Measurements from ENCODE around the gene AMDHD2. TPM values are rescaled to one million over a fixed set of nuclear protein-coding genes. Genes with fewer than 3 reads are reported as not detected.

The AMDHD2 gene
- total RNA-seq, 4 donors from 2014 or later, result 30.2 to 115 (median 52.4) TPM

DNA sequence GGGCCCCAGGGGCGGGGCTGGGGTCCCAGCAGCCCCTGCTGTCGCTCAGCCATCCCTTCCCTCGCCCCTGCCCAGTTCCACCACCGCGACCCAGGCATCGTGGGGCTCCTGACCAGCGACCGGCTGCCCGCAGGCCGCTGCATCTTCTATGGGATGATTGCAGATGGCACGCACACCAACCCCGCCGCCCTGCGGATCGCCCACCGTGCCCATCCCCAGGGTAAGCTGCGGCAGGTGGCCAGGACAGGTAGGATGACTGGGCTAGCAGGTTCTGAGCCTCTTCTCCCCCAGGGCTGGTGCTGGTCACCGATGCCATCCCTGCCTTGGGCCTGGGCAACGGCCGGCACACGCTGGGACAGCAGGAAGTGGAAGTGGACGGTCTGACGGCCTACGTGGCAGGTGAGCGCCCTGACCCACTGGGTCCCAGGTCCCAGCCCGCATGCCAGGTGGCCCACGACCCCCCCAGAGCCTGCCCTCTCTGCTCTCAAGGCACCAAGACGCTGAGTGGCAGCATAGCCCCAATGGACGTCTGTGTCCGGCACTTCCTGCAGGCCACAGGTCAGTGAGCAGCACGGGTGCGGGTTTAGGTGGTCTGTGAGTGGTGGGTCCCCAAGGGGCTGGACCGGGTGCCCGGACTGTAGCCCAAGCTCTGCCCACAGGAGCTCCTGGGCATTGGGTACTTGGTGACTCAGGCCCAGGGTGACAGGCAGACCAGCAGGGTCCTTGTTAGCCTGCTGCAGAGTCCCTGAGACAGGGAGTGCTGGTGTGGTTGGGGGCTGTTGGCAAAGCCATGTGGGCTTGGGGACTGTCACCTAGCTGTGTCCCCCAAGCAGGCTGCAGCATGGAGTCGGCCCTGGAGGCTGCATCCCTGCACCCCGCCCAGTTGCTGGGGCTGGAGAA, 8.2 kb downstream of the AMDHD2 start:
- intact Hi-C loops (cut with DNase I; ENCODE audit: low total_unique reads), result no loop called here
- Histone ChIP-seq H3K4me3 (no peak overlapping the region), H3K27ac (no peak overlapping the region), H3K27me3 (no peaks in the 10 kb centered on the region), H3K4me1 (peaks cover 7 to 32% (median 22%) of the 10 kb centered on the region in 4 donors), H3K36me3 (peaks cover 0 to 6% (median 2%) of the 10 kb centered on the region in 4 donors), H3K9me3 (no peaks in the 10 kb centered on the region)
- no peak for TF ChIP-seq POLR2AphosphoS5 (IDR thresholded peaks at IDR 0.05)
- no peak for TF ChIP-seq EP300 (IDR thresholded peaks at IDR 0.05; ENCODE audit: low read depth)
- no peak for TF ChIP-seq POLR2A (IDR thresholded peaks at IDR 0.05)
- TF ChIP-seq, protein P1, sequence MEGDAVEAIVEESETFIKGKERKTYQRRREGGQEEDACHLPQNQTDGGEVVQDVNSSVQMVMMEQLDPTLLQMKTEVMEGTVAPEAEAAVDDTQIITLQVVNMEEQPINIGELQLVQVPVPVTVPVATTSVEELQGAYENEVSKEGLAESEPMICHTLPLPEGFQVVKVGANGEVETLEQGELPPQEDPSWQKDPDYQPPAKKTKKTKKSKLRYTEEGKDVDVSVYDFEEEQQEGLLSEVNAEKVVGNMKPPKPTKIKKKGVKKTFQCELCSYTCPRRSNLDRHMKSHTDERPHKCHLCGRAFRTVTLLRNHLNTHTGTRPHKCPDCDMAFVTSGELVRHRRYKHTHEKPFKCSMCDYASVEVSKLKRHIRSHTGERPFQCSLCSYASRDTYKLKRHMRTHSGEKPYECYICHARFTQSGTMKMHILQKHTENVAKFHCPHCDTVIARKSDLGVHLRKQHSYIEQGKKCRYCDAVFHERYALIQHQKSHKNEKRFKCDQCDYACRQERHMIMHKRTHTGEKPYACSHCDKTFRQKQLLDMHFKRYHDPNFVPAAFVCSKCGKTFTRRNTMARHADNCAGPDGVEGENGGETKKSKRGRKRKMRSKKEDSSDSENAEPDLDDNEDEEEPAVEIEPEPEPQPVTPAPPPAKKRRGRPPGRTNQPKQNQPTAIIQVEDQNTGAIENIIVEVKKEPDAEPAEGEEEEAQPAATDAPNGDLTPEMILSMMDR (IDR thresholded peaks at IDR 0.05), result no peak
- WGBS, 2 donors (ENCODE audit: low coverage in 1 of 2), result 93% methylated on average over 34 of the region's 36 CpGs; no CpG with 5 or more reads in 1 of the 2 donors
- no peak for DNase-seq
- in situ Hi-C loops (cut with MboI; ENCODE audit: low pct_ligation_motif_present in 1 of 4, low pct_unique_long_range_greater_than_20kb in 1 of 4, low sequenced_read_pairs in 3 of 4), result no loop called here

DNA sequence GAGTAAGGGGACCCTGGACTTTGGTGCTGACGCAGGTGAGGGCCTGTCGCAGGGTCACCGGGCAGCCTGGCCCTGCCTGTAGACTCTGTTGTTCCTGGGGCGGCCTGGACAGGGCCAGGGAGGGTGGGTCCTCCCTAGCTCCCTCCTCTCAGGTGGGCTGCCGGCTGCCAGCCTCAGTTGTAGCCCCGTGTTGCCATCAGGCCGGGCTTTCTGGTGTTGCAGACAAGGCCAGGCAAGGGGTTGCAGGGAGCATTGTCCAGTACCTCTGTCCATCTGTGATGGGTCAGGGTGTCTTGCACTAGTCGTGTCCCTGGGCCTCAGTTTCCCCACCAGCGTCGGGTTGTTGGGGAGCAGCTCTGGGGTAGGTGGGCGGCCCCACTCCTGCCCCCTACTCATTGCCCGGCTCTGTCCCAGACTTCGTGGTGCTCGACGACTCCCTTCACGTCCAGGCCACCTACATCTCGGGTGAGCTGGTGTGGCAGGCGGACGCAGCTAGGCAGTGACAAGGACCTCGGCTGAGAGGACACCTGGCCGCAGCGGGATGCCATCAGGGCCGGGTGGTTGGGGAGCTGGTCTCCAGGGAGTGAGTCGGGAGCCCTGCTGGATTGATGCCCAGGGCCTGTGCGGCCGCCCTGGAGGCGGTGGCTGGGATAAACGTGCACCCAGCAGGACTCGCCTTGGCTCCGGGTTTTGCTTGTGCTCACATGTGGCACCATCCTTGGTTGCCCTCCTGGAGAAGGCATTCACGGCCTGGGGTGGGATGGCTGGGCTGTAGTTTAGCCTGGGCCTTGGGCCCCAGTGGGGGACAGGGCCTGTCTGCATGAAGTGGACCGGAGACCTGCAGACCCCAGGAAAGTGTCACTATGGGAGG, 9.1 kb downstream of the AMDHD2 start:
- intact Hi-C loops (cut with DNase I; ENCODE audit: low total_unique reads), result no loop called here
- no peak for DNase-seq
- H3K4me1 ChIP-seq, result peaks cover 7 to 24% (median 15%) of the 10 kb centered on the region in 4 donors
- no peaks in the 10 kb centered on the region for H3K9me3 ChIP-seq
- H3K4me3 ChIP-seq, result no peak overlapping the region
- H3K27me3 ChIP-seq, result no peaks in the 10 kb centered on the region
- WGBS, 2 donors (ENCODE audit: low coverage in 1 of 2), result 88% methylated on average over 30 of the region's 32 CpGs; no CpG with 5 or more reads in 1 of the 2 donors
- peaks cover 0 to 6% (median 2%) of the 10 kb centered on the region in 4 donors for H3K36me3 ChIP-seq
- TF ChIP-seq EP300 (IDR thresholded peaks at IDR 0.05; ENCODE audit: low read depth) (no peak), POLR2AphosphoS5 (IDR thresholded peaks at IDR 0.05) (no peak), POLR2A (IDR thresholded peaks at IDR 0.05) (no peak)
- TF ChIP-seq, protein P1 (IDR thresholded peaks at IDR 0.05), result no peak
- in situ Hi-C loops (cut with MboI; ENCODE audit: low pct_ligation_motif_present in 1 of 4, low pct_unique_long_range_greater_than_20kb in 1 of 4, low sequenced_read_pairs in 3 of 4), result no loop called here
- no peak overlapping the region for H3K27ac ChIP-seq

DNA sequence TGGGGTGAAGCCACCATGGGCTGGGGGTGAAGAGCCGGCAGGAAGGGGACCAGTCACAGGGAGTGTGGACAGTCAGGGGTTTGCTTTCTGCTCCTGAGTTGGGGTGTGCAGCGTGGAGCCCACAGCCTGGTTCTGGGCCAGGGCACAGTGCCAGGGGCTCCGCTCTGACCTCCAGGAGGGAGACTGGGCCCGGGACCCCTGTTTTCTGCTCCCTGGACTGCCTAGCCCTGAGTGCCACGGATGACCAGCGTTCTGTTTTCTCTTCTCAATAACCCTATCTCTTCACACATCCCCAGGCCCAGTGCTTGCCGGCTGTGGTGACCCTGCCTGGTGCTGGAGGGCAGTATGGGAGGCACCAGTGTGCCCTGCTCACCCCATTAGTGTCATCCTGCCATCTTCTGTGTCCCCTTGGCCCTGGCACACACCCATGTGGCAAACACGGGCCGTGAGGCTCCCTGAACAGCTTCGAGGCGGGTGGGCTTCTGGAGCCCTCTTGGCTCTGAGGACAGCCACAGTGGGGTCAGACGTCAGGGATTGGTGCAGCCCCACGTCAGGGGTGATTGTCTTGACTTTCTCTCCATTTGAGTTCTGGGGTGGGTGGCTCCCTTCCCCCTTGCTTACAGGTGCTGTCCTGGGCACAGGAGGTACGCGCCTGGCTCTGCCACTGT, 9.9 kb downstream of the AMDHD2 start:
- no peak for DNase-seq
- TF ChIP-seq, protein P1 (IDR thresholded peaks at IDR 0.05), result no peak
- no peak for TF ChIP-seq POLR2A (IDR thresholded peaks at IDR 0.05)
- no peak overlapping the region for H3K4me3 ChIP-seq
- intact Hi-C loops (cut with DNase I; ENCODE audit: low total_unique reads), result no loop called here
- H3K4me1 ChIP-seq, result peaks cover 0 to 18% (median 12%) of the 10 kb centered on the region in 4 donors
- H3K27me3 ChIP-seq, result no peaks in the 10 kb centered on the region
- in situ Hi-C loops (cut with MboI; ENCODE audit: low pct_ligation_motif_present in 1 of 4, low pct_unique_long_range_greater_than_20kb in 1 of 4, low sequenced_read_pairs in 3 of 4), result no loop called here
- H3K9me3 ChIP-seq, result no peaks in the 10 kb centered on the region
- WGBS, 2 donors (ENCODE audit: low coverage in 1 of 2), result 87% methylated on average over 15 of the region's 15 CpGs; no CpG with 5 or more reads in 1 of the 2 donors
- no peak overlapping the region for H3K27ac ChIP-seq
- H3K36me3 ChIP-seq, result peaks cover 0 to 6% (median 2%) of the 10 kb centered on the region in 4 donors
